Aorta (tissue), 5 donors: ENCODE results near the gene RNU6-1. TPM values are rescaled to one million over a fixed set of nuclear protein-coding genes. Genes with fewer than 3 reads are reported as not detected.

Experiments
- ATAC-seq: fragments of 200-7000 bp; cut with Tn5 transposase; one replicate; pipeline ENCODE4 v1.9.1; 2022; ENCODE audit warnings: moderate library complexity; ENCODE audit not compliant: low FRiP score
- DNase-seq, 2 donors: peaks; one replicate each; pipeline ENCODE4 v3.0.0-alpha.2; 2020
- H3K27ac ChIP-seq, 2 donors: one replicate each; pipeline ENCODE4 v1.5.1; 2013; ENCODE audit warnings: low read length in 2 of 2, mild to moderate bottlenecking in 2 of 2, moderate library complexity in 2 of 2, control low read depth in 1 of 2, inconsistent platforms in 1 of 2, low read depth in 1 of 2
- H3K27me3 ChIP-seq, 2 donors: one replicate each; pipeline ENCODE4 v1.6.1; 2013; ENCODE audit warnings: control low read depth in 1 of 2, low read length in 1 of 2, mild to moderate bottlenecking in 1 of 2, moderate library complexity in 1 of 2; ENCODE audit not compliant: insufficient read depth in 2 of 2, control insufficient read depth in 1 of 2
- H3K36me3 ChIP-seq, 2 donors: one replicate each; pipeline ENCODE4 v1.6.1; 2013; ENCODE audit warnings: control low read depth in 1 of 2, low read length in 1 of 2, mild to moderate bottlenecking in 1 of 2; ENCODE audit not compliant: insufficient read depth in 2 of 2, control insufficient read depth in 1 of 2
- H3K4me1 ChIP-seq, 2 donors: one replicate each; pipeline ENCODE4 v1.6.1; 2013; ENCODE audit warnings: low read length in 2 of 2, control low read depth in 1 of 2, mild to moderate bottlenecking in 1 of 2, moderate library complexity in 1 of 2; ENCODE audit not compliant: insufficient read depth in 2 of 2, control insufficient read depth in 1 of 2
- H3K4me3 ChIP-seq, 2 donors: one replicate each; pipeline ENCODE4 v1.5.1; 2013; ENCODE audit warnings: low read length in 2 of 2, control low read depth in 1 of 2, mild to moderate bottlenecking in 1 of 2
- H3K9me3 ChIP-seq: one replicate; pipeline ENCODE4 v1.6.1; 2013; ENCODE audit warnings: mild to moderate bottlenecking, low read length; ENCODE audit not compliant: control insufficient read depth
- WGBS, 2 donors: extraction: QIAGEN DNeasy Blood & Tissue Kit; methylation state at CpG; one replicate each; pipeline ENCODE4 v1.1.7; 2013; 5-methylcytosine and 5-hydroxymethylcytosine counted together
- intact Hi-C, 2 donors: fragments of 100-400 bp; cut with DNase I; formaldehyde crosslinking; loops; one replicate each; pipeline versions ENCODE4 v1.14.2 to v1.15.0; 2022
- polyA plus RNA-seq, 2 donors: library from polyadenylated mRNA; stranded (reverse); fragments of 200-250 nt; gene quantifications; one replicate each; pipeline ENCODE4 v1.2.3, GENCODE V29; 2013
- total RNA-seq, 2 donors: library from RNA; stranded (reverse); fragmentation: NEBNext Ultra II Directional; extraction: Animal tissue kit (Norgen Biotek cat#: 25700); gene quantifications; one replicate each; pipeline ENCODE4 v1.2.1, GENCODE V29; 2021
- donor health status: healthy with polysubstance abuse.
- donor health status: Bipolar disorder and iron deficiency.
- donor health status: DM: no; HTN: no; CAD: no.
- donor health status: DM: no; HTN: no; CAD: no.
- donor health status: DM: yes; HTN: yes; CAD: no.

Gene RNU6-1
- total and polyA plus RNA-seq, 4 donors: not detected

GRCh38 chr15:67863442-67863987, 23.7 kb upstream of the RNU6-1 start:
- intact Hi-C loops: loop anchor here (2.0 to 10.0 kb wide), 6 partner anchors 49 to 349 kb away; partner anchors contain the start of gene PIAS1 (in 2 of the 2)
- peak; percentile 97 for ATAC-seq
- H3K4me1 ChIP-seq: no peaks in the 10 kb centered on the region

GRCh38 chr15:67862750-67863441, 23.1 kb upstream of the RNU6-1 start:
- ATAC-seq (no peak), DNase-seq (no peak)
- H3K4me3 ChIP-seq: peak overlapping the region in 1 of 2 donors; percentile 4
- H3K27me3 ChIP-seq: no peaks in the 10 kb centered on the region
- no peaks in the 10 kb centered on the region for H3K36me3 ChIP-seq
- H3K9me3 ChIP-seq: no peaks in the 10 kb centered on the region
- H3K4me1 ChIP-seq: no peaks in the 10 kb centered on the region
- H3K27ac ChIP-seq: no peak overlapping the region
- 50 to 52% methylated on average over 16 of the region's 16 CpGs for WGBS, 2 donors
- intact Hi-C loops: loop anchor here (2.0 to 10.0 kb wide), 6 partner anchors 49 to 349 kb away; partner anchors contain the start of gene PIAS1 (in 2 of the 2)

More at GRCh38 chr15:67863442-67863987, 23.7 kb upstream of the RNU6-1 start:
- H3K27ac ChIP-seq: no peak overlapping the region
- no peaks in the 10 kb centered on the region for H3K36me3 ChIP-seq
- DNase-seq: peak; percentile 86 to 95
- peak overlapping the region in 1 of 2 donors; percentile 4 for H3K4me3 ChIP-seq
- 0 to 2% methylated on average over 40 to 41 of the region's 41 CpGs for WGBS, 2 donors
- H3K9me3 ChIP-seq: no peaks in the 10 kb centered on the region
- H3K27me3 ChIP-seq: no peaks in the 10 kb centered on the region

- Histone ChIP-seq H3K36me3 (no peaks in the 10 kb centered on the region), H3K4me3 (no peak overlapping the region), H3K27me3 (no peaks in the 10 kb centered on the region), H3K4me1 (no peaks in the 10 kb centered on the region), H3K9me3 (no peaks in the 10 kb centered on the region), H3K27ac (no peak overlapping the region)
- no peak for ATAC-seq
- no peak for DNase-seq
- WGBS, 2 donors: 93% methylated on average over 3 of the region's 3 CpGs
- intact Hi-C loops: loop anchor here (2.0 to 10.0 kb wide), 6 partner anchors 50 to 350 kb away; partner anchors contain the start of gene PIAS1 (in 2 of the 2)
Measured at GRCh38 chr15:67861983-67862382, 22.1 kb upstream of the RNU6-1 start.

GRCh38 chr15:67859331-67859946, 19.6 kb upstream of the RNU6-1 start:
- WGBS, 2 donors: 85 to 87% methylated on average over 5 of the region's 5 CpGs
- H3K27me3 ChIP-seq: no peaks in the 10 kb centered on the region
- DNase-seq: no peak
- H3K4me1 ChIP-seq: no peaks in the 10 kb centered on the region
- H3K27ac ChIP-seq: no peak overlapping the region
- no peak overlapping the region for H3K4me3 ChIP-seq
- intact Hi-C loops: no loop called here
- H3K9me3 ChIP-seq: no peaks in the 10 kb centered on the region
- no peak for ATAC-seq
- no peaks in the 10 kb centered on the region for H3K36me3 ChIP-seq

- intact Hi-C loops: no loop called here
- WGBS, 2 donors: 95% methylated on average over 3 of the region's 3 CpGs
- ATAC-seq: no peak
Measured at GRCh38 chr15:67857220-67857619, 17.4 kb upstream of the RNU6-1 start.

GRCh38 chr15:67855842-67856241, 16.0 kb upstream of the RNU6-1 start:
- Histone ChIP-seq H3K27ac (no peak overlapping the region), H3K4me3 (no peak overlapping the region), H3K27me3 (no peaks in the 10 kb centered on the region), H3K9me3 (no peaks in the 10 kb centered on the region), H3K36me3 (no peaks in the 10 kb centered on the region), H3K4me1 (no peaks in the 10 kb centered on the region)
- intact Hi-C loops: no loop called here
- no peak for DNase-seq
- no peak for ATAC-seq
- WGBS, 2 donors: 36 to 68% methylated on average over 3 of the region's 3 CpGs

More at GRCh38 chr15:67857220-67857619, 17.4 kb upstream of the RNU6-1 start:
- no peak overlapping the region for H3K4me3 ChIP-seq
- no peak overlapping the region for H3K27ac ChIP-seq
- no peaks in the 10 kb centered on the region for H3K4me1 ChIP-seq
- H3K27me3 ChIP-seq: no peaks in the 10 kb centered on the region
- DNase-seq: no peak
- no peaks in the 10 kb centered on the region for H3K9me3 ChIP-seq
- no peaks in the 10 kb centered on the region for H3K36me3 ChIP-seq

GRCh38 chr15:67854358-67854757, 14.5 kb upstream of the RNU6-1 start:
- no peaks in the 10 kb centered on the region for H3K36me3 ChIP-seq
- no peaks in the 10 kb centered on the region for H3K27me3 ChIP-seq
- no peak for DNase-seq
- ATAC-seq: no peak
- H3K4me3 ChIP-seq: no peak overlapping the region
- no peak overlapping the region for H3K27ac ChIP-seq
- H3K4me1 ChIP-seq: no peaks in the 10 kb centered on the region
- 91 to 94% methylated on average over 1 of the region's 1 CpG for WGBS, 2 donors
- no peaks in the 10 kb centered on the region for H3K9me3 ChIP-seq
- intact Hi-C loops: no loop called here

GRCh38 chr15:67853454-67853853, 13.6 kb upstream of the RNU6-1 start:
- Histone ChIP-seq H3K4me1 (no peaks in the 10 kb centered on the region), H3K36me3 (no peaks in the 10 kb centered on the region), H3K27me3 (no peaks in the 10 kb centered on the region), H3K9me3 (no peaks in the 10 kb centered on the region), H3K27ac (no peak overlapping the region), H3K4me3 (no peak overlapping the region)
- DNase-seq (peak in 1 of 2 donors; percentile 15), ATAC-seq (no peak)
- WGBS, 2 donors: 88 to 90% methylated on average over 3 of the region's 3 CpGs
- intact Hi-C loops: no loop called here
